Activated T-helper 2 cell treated with anti-CD3 and anti-CD28 coated beads, Interferon-gamma antibody, Interleukin-2, Interleukin-4, amounts not matched to agents 10 μg/mL and 5 μg/mL and 100 μg/mL, durations not matched to agents 14 hours and 24 hours and 36 hours (primary cell): Measurements from ENCODE around the gene ABLIM2. TPM values are rescaled to one million over a fixed set of nuclear protein-coding genes. Genes with fewer than 3 reads are reported as not detected.

Experiments used
- total RNA-seq: library from RNA; stranded (reverse); gene quantifications from 2 replicates; pipeline ENCODE4 v1.2.3, GENCODE V29; 2022

Gene ABLIM2
- total RNA-seq, 1 donor from 2014 or later, result 0.32 TPM

Other genes with a start within 250 kb of the ABLIM2 start
- 53.7 and 57.6 TPM in 2 replicates for gene AFAP1, start 219.0 kb downstream of the ABLIM2 start, total RNA-seq
- 14.2 and 14.8 TPM in 2 replicates for gene SH3TC1, start 40.5 kb upstream of the ABLIM2 start, total RNA-seq
- gene HTRA3, start 110.9 kb upstream of the ABLIM2 start, total RNA-seq, result 0.23 TPM in 1 of 2 replicates, not detected in the other